ENCODE measurements around the gene MAP3K8. TPM values are rescaled to one million over a fixed set of nuclear protein-coding genes. Genes with fewer than 3 reads are reported as not detected.

MAP3K8 gene
- total RNA-seq, 2 donors from 2014 or later = 27.0 to 41.1 TPM

GRCh38 chr10:30505543-30506298 is 71.7 kb downstream of the MAP3K8 start:
- H3K4me1 Mint-ChIP-seq (ENCODE audit: low read depth) = peaks cover 33% of the 10 kb centered on the region
- no peak overlapping the region for H3K27ac Mint-ChIP-seq
- H3K36me3 Mint-ChIP-seq (ENCODE audit: insufficient read depth in 2 of 2) = no peaks in the 10 kb centered on the region
- ATAC-seq (replicated peaks in 1 of 2) = no peak
- peaks cover 5% of the 10 kb centered on the region for H3K27me3 Mint-ChIP-seq (ENCODE audit: low read depth)
- H3K9me3 Mint-ChIP-seq = no peaks in the 10 kb centered on the region
- DNase-seq = no peak
- no peak overlapping the region for H3K4me3 Mint-ChIP-seq

GRCh38 chr10:30509508-30509907 is 75.5 kb downstream of the MAP3K8 start:
- no peak overlapping the region for H3K27ac Mint-ChIP-seq
- no peaks in the 10 kb centered on the region for H3K36me3 Mint-ChIP-seq (ENCODE audit: insufficient read depth in 2 of 2)
- H3K27me3 Mint-ChIP-seq (ENCODE audit: low read depth) = no peaks in the 10 kb centered on the region
- peaks cover 19% of the 10 kb centered on the region for H3K4me1 Mint-ChIP-seq (ENCODE audit: low read depth)
- DNase-seq (no peak), ATAC-seq (replicated peaks in 1 of 2) (no peak)
- H3K9me3 Mint-ChIP-seq = peaks cover 0 to 2% of the 10 kb centered on the region in 2 donors
- no peak overlapping the region for H3K4me3 Mint-ChIP-seq

GRCh38 chr10:30510184-30510931 is 76.4 kb downstream of the MAP3K8 start:
- H3K36me3 Mint-ChIP-seq (ENCODE audit: insufficient read depth in 2 of 2) = no peaks in the 10 kb centered on the region
- ATAC-seq (replicated peaks in 1 of 2) = peak; percentile 90 to 97
- peak overlapping the region in 1 of 2 donors; percentile 65 for H3K4me3 Mint-ChIP-seq
- H3K9me3 Mint-ChIP-seq = peaks cover 0 to 2% of the 10 kb centered on the region in 2 donors
- H3K4me1 Mint-ChIP-seq (ENCODE audit: low read depth) = peaks cover 19% of the 10 kb centered on the region
- DNase-seq = peak; percentile 54 to 59
- no peaks in the 10 kb centered on the region for H3K27me3 Mint-ChIP-seq (ENCODE audit: low read depth)
- H3K27ac Mint-ChIP-seq = peak overlapping the region; percentile 52

- DNase-seq (no peak), ATAC-seq (replicated peaks in 1 of 2) (peak; percentile 58 to 62)
- Mint-ChIP-seq H3K4me1 (ENCODE audit: low read depth) (peaks cover 19% of the 10 kb centered on the region), H3K27ac (no peak overlapping the region), H3K9me3 (peaks cover 0 to 2% of the 10 kb centered on the region in 2 donors), H3K4me3 (peak overlapping the region; percentile 6 to 65), H3K36me3 (ENCODE audit: insufficient read depth in 2 of 2) (no peaks in the 10 kb centered on the region), H3K27me3 (ENCODE audit: low read depth) (no peaks in the 10 kb centered on the region)
Measured at GRCh38 chr10:30510932-30511700, 77.1 kb downstream of the MAP3K8 start.

Other genes with a start within 250 kb of the MAP3K8 start
- 10 to 100 TPM; 36.8 to 43.1 TPM for gene MTPAP, start 84.9 kb upstream of the MAP3K8 start, total RNA-seq
- not detected for gene LYZL2, start 195.6 kb downstream of the MAP3K8 start, total RNA-seq